GM23338 (cell line): ENCODE measurements around the gene PPP1R3D. TPM values are rescaled to one million over a fixed set of nuclear protein-coding genes. Genes with fewer than 3 reads are reported as not detected.

Source experiments
- CTCF ChIP-seq, 2 experiments: fragments of 200-600 bp in 1 of 2; sonication (generic) in 1 of 2; conservative IDR thresholded peaks; 2 replicates each; pipeline versions ENCODE4 v1.5.1 to v1.6.1; 2016 to 2017; ENCODE audit warnings: antibody characterized with exemption in 2 of 2, low read depth in 2 of 2, mild to moderate bottlenecking in 2 of 2, moderate library complexity in 1 of 2
- ETS1 ChIP-seq: IDR thresholded peaks from 2 replicates; pipeline ENCODE4 v1.6.1; 2016; ENCODE audit warnings: antibody characterized with exemption
- EZH2 ChIP-seq: fragments of 200-600 bp; sonication (generic); IDR thresholded peaks from one replicate; pipeline ENCODE4 v1.8.0; 2017; ENCODE audit warnings: antibody characterized with exemption, mild to moderate bottlenecking, low read depth; ENCODE audit not compliant: unreplicated experiment
- JUNB ChIP-seq: IDR thresholded peaks from one replicate; pipeline ENCODE4 v1.6.1; 2016; ENCODE audit warnings: antibody characterized with exemption; ENCODE audit not compliant: unreplicated experiment
- STAT1 ChIP-seq: IDR thresholded peaks from one replicate; pipeline ENCODE4 v1.6.1; 2016; ENCODE audit warnings: antibody characterized with exemption; ENCODE audit not compliant: unreplicated experiment
- ZNF114 ChIP-seq: fragments of 250-450 bp; sonication (Bioruptor Pico); IDR thresholded peaks from 2 replicates; pipeline ENCODE4 v1.5.0; 2020; ENCODE audit warnings: mild to moderate bottlenecking, moderate library complexity
- ZNF331 ChIP-seq: fragments of 250-450 bp; sonication (Bioruptor Pico); IDR thresholded peaks from 2 replicates; pipeline ENCODE4 v1.5.0; 2020; ENCODE audit warnings: low read depth, mild to moderate bottlenecking, moderate library complexity
- ZNF462 ChIP-seq: fragments of 250-450 bp; sonication (Bioruptor Pico); IDR thresholded peaks from 2 replicates; pipeline ENCODE4 v1.5.0; 2020; ENCODE audit warnings: mild to moderate bottlenecking, moderate library complexity
- polyA plus RNA-seq: library from polyadenylated mRNA; unstranded; fragments of >200 nt; fragmentation: Nextera tagmentation; extraction: Ambion mirVana; gene quantifications from 2 replicates; pipeline ENCODE4 v1.2.1, GENCODE V29; 2016
- total RNA-seq: library from RNA; depleted of rRNA; stranded (reverse); fragments of >200 nt; shearing (Covaris generic); gene quantifications from 2 replicates; pipeline ENCODE4 v1.2.3, GENCODE V29; 2014; rRNA removed

The PPP1R3D gene
- total and polyA plus RNA-seq, 2 experiments from 2014 or later, result 1.4 to 3.0 TPM

GRCh38 chr20:59888050-59888449 is 52.1 kb downstream of the PPP1R3D start (continued):
- no peak for TF ChIP-seq ZNF462 (CRISPR knock-in tag)
- TF ChIP-seq CTCF (conservative IDR thresholded peaks at IDR 0.05; ENCODE audit: low read depth in 2 of 2), result no peak
- TF ChIP-seq ZNF114, result no peak
- no peak for TF ChIP-seq JUNB
- TF ChIP-seq ZNF331 (CRISPR knock-in tag), result no peak
- no peak for TF ChIP-seq ETS1
- no peak for TF ChIP-seq EZH2
- TF ChIP-seq STAT1, result no peak

Other genes with a start within 250 kb of the PPP1R3D start
- gene SYCP2, start 6.7 kb downstream of the PPP1R3D start, total RNA-seq, result 2.1 TPM in 2 replicates
- 0.14 and 0.50 TPM in 2 replicates for gene SYCP2, start 6.7 kb downstream of the PPP1R3D start, polyA plus RNA-seq
- 12.8 and 13.2 TPM in 2 replicates for gene FAM217B, start 84 bp upstream of the PPP1R3D start, total RNA-seq
- 23.6 and 25.9 TPM in 2 replicates for gene FAM217B, start 84 bp upstream of the PPP1R3D start, polyA plus RNA-seq
- gene CDH26, start 18.1 kb upstream of the PPP1R3D start, total RNA-seq, result 2.0 and 2.8 TPM in 2 replicates
- 2.0 and 2.3 TPM in 2 replicates for gene CDH26, start 18.1 kb upstream of the PPP1R3D start, polyA plus RNA-seq